HG03521 (cell line): ENCODE results near the gene PROSER1.
A peak's percentile ranks its signal among the peaks of the same experiment; 100 is the strongest.
"Not testable (repeated sequence)": the region's sequence is repeated elsewhere in the genome, so short reads cannot be mapped to it uniquely, and the experiment has no call there.

Source experiments
- ATAC-seq: cut with Tn5 transposase; IDR thresholded peaks from one replicate; pipeline ENCODE4 v1.9.1; 2021; ENCODE audit warnings: mild to moderate bottlenecking, moderate library complexity; ENCODE audit not compliant: unreplicated experiment

The PROSER1 gene

DNA sequence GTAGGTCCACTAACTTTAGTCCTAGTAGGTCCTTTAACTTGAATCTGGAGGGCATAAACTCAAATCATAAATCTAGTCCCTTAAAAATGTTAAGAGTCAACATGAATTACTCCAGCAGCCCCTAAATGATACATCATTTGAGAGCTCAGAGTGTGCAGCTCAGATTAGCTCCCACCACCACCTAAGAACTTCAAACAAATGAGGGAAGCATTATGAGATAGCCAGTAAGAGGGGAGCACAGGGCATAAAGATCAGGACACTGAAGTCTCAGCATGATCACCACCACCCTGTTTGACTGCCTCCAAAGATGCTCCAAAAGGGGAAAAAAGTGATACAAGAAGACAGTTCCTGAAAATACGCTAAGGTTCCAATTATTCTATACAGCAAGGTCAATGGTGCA is 5.7 kb downstream of the PROSER1 start:
- ATAC-seq, result no peak

GRCh38 chr13:39025433-39025839 is 12.5 kb downstream of the PROSER1 start:
- no peak for ATAC-seq

GRCh38 chr13:39023761-39024160 is 14.1 kb downstream of the PROSER1 start:
- ATAC-seq, result no peak

DNA sequence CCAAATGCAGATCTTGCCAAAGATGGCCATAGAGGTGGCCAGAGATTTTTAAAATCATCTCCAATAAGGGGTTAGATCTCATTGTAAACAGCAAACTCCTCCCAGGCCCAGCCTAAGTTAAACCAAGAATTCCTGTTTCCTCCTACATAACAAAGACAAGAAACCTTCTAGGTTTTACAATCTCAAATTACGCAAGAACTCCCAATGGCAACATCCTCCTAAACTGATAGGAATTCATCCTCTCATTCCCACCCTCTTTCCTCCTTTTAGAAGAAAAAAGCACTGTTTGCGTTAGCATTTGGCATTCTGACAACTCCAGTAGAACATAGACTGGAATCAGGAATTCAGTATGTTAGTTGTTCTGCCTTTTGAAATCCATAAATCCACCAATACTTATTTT is 14.6 kb downstream of the PROSER1 start:
- ATAC-seq, result no peak

- no peak for ATAC-seq
Measured at GRCh38 chr13:39020853-39021462, 16.9 kb downstream of the PROSER1 start.

DNA sequence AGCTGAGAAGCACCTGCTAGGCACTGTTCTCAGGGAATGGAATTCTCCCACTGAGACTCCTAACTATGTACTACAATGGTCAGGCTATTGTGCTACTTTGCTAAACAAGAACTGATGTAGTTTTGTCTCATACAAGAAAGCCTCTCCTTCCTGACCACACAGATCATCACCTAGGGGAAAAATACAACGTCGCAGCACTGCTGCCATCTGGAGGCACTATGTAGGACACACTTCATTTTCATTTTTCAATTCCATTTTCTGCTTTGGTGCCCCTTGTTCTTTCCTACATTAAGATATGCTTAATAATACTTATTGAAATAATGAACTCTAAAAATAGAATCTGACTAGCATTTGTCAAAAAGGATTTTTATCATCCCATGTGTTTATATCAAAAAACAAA is 21.1 kb downstream of the PROSER1 start:
- ATAC-seq, result peak; percentile 74

DNA sequence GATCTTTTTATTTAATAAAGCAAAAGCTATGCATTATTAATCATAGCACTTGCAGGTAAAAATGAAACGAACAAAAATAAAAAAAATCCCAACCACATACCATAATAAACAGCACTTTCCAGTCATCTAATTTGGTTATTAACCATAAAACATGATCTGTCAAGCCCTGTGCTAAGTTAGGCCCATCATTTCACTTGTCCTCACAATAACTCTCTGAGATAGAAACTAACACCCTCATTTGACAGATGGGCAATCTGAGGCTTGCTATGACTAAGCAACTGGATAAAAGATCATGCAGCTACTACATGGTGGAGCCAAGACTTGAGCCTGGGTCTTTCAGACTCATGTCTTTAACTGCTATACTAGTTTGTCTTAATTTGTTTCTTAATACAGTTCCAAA is 21.8 kb downstream of the PROSER1 start:
- peak; percentile 69 for ATAC-seq

- ATAC-seq, result no peak
Measured at GRCh38 chr13:39013462-39013861, 24.4 kb downstream of the PROSER1 start.

DNA sequence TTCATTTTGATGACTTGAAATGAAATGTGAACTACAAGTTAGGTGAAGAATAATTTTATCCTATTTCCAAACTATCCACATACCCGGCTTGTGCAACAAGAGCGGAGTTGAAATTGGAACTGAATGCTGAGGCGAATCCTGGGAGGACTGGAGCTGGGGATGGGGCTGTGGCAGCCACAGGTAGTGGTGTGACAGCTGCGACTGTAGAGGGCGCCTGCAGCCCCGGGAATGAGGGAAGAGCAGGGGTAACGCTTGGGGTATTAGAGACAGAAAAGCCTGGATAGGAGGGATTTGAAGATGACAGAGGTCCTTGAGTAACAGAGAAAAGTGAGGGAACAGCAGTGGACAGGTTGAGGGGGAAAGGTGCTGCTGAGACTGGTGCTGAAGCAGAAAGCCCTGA is 25.3 kb downstream of the PROSER1 start:
- ATAC-seq, result no peak

GRCh38 chr13:39006371-39007111 is 31.3 kb downstream of the PROSER1 start:
- ATAC-seq, result not testable (repeated sequence)

- ATAC-seq, result no peak
Measured at GRCh38 chr13:38998739-38999138, 39.1 kb downstream of the PROSER1 start.

- no peak for ATAC-seq
Measured at GRCh38 chr13:38993381-38993780, 44.5 kb downstream of the PROSER1 start.

GRCh38 chr13:38990693-38991092 is 47.2 kb downstream of the PROSER1 start, which contains the start of gene STOML3:
STOML3 (minus strand) TSS chr13:38990831; CDS start chr13:38990721, 110 bp downstream.
- ATAC-seq, result no peak

DNA sequence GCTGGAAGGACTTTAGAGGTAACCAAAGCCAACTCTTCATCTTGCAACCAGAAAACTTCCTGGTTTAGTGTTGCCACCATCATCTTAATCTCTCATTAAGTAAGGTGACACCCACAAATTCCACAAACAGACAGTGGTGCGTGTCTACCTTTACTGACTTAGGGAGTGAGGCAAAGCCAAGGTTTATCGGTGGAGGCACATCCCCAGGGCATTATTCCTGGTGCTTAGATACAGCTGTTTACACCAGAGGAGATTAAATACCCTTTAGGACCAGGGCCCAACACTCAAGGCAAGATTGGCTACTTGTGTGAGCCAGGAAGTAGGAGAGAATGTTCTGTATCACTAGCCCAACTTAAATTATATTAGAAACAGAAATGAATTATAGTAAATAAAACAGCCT is 56.8 kb downstream of the PROSER1 start:
- ATAC-seq, result no peak

GRCh38 chr13:38980750-38981078 is 57.2 kb downstream of the PROSER1 start:
- ATAC-seq, result no peak

- no peak for ATAC-seq
Measured at GRCh38 chr13:38979891-38980749, 57.8 kb downstream of the PROSER1 start.

DNA sequence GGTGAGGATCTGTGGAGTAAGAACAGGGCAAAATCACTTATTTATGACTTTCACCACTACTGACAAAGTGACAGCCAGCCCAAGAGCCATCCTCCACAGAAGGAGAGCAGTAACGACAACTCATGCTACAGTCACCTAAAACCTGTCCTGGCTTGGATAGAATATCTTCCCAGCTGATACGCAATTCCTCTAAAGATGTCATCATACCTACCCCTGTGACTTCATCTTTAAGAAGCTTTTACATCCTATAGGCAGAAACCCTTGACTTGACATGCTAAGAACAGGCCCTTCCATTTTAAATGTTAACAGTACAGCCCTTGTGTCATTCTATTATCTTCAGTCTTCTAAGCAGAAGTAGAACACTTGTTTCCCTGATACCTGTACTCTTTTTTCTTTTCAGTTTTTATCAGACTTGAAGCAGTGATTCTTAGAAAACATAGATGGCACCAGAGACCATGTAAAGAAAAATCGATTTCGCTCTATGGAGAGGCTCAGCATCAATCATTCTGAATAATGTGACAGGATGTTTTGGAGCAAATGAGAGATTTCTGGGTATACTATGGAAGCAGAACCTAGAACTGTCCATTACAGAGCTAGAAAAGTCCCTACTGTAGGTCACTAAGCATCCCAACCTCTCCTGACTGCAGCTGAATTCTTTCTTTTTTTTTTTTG is 67.4 kb downstream of the PROSER1 start:
- ATAC-seq, result no peak

DNA sequence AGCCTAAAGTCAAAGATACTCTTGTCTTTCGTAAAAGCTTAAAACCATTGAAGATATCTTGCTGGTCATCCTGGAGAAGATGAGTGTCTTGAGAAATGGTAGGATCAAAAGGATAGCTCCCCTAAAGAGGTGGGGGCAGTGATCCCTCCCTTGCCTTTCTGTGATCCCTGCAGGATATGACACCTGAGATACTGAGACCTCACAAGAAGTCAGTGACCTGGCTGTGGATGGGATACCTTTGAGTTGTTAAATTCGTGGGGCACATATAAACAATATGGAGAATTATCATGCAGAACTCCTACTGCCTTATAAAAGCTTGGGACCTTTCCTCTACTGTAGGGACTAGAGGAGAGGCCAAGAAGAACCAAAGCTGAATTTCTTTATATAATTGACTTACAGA is 68.7 kb downstream of the PROSER1 start:
- ATAC-seq, result no peak

DNA sequence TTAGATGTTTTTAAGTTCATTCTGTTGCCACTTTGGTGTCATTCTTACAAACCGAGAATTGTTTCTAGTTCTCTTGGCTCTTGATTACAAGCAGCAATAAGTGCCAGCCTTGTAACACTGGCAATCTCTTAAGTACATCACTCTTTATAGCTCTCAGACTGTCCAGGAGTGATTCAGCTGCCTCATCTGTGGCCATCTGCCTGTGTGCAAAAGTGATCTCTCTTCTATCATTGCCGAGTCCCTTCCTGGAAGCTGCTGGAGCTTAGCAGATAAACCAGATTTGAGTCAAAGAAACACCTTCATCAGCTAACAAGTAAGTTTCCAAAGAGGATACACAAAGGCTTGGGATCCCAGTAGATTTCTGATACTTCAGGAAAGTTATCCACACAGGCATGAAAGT is 70.4 kb downstream of the PROSER1 start:
- no peak for ATAC-seq

DNA sequence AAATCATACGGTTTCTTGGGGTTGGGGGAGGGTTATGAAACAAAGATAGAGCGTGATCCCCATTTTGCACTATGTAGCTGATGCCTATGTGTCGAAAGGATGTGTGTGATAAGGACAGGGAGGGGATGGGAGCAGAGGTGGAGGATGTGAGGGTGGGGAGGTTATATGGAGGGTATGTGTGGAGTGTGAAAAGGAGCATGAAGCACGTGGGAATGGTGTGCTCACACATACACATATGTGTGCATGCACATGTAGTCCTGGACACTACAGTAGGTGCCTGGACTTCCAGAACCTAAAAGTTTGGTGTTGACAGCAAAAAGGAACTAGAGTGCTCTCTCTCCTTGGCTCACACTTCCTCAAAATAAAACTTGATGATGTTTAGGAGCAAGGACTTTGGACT is 72.6 kb downstream of the PROSER1 start:
- ATAC-seq, result no peak

- no peak for ATAC-seq
Measured at GRCh38 chr13:38960175-38960574, 77.7 kb downstream of the PROSER1 start.
